K562 (cell line): ENCODE data around the gene PCNX3. TPM values are rescaled to one million over a fixed set of nuclear protein-coding genes. Genes with fewer than 3 reads are reported as not detected.
A peak's percentile ranks its signal among the peaks of the same experiment; 100 is the strongest.

Experiments used
- ARID3A ChIP-seq: IDR thresholded peaks from 2 replicates; pipeline ENCODE4 v1.6.1; 2012; ENCODE audit warnings: low read depth, low read length, improper control_type of control experiment, borderline replicate concordance
- CBX8 ChIP-seq: fragments of 200-600 bp; sonication (generic); IDR thresholded peaks from 2 replicates; pipeline ENCODE4 v1.6.1; 2012; ENCODE audit warnings: borderline replicate concordance, mixed run types, low read depth, mild to moderate bottlenecking, moderate library complexity, mixed read lengths, low read length, control low read depth, inconsistent platforms; ENCODE audit not compliant: poor library complexity, severe bottlenecking; ENCODE audit errors: extremely low read depth
- CREB3 ChIP-seq: fragments of 450-650 bp; conservative IDR thresholded peaks from 2 replicates; pipeline ENCODE4 v1.6.1; 2016; ENCODE audit warnings: missing genetic modification characterization, low read depth, mild to moderate bottlenecking, missing compliant biosample characterization, moderate library complexity
- DDX20 ChIP-seq: fragments of 450-650 bp; IDR thresholded peaks from 2 replicates; pipeline ENCODE4 v1.6.1; 2016; ENCODE audit warnings: missing genetic modification characterization, low read depth, mild to moderate bottlenecking, missing compliant biosample characterization, moderate library complexity
- E2F5 ChIP-seq: sonication (generic); formaldehyde crosslinking; IDR thresholded peaks from 2 replicates; pipeline ENCODE4 v1.8.0; 2022; ENCODE audit warnings: mild to moderate bottlenecking, missing genetic modification reagents
- ESRRA ChIP-seq: fragments of 450-650 bp; IDR thresholded peaks from 2 replicates; pipeline ENCODE4 v1.6.1; 2014; ENCODE audit warnings: low read depth, mild to moderate bottlenecking, moderate library complexity, borderline replicate concordance
- FOXP1 ChIP-seq: sonication (generic); formaldehyde crosslinking; IDR thresholded peaks from 2 replicates; pipeline ENCODE4 v1.8.0; 2022; ENCODE audit warnings: mild to moderate bottlenecking, missing genetic modification reagents
- HCFC1 ChIP-seq: IDR thresholded peaks from 2 replicates; pipeline ENCODE4 v1.6.1; 2012; ENCODE audit warnings: low read depth, low read length, improper control_type of control experiment
- KDM4B ChIP-seq, 2 experiments: fragments of 450-650 bp in 1 of 2; sonication (generic) in 1 of 2; IDR thresholded peaks; 2 replicates each; pipeline ENCODE4 v1.6.1; 2016 to 2017; ENCODE audit warnings: borderline replicate concordance in 2 of 2, antibody characterized with exemption in 1 of 2, low read depth in 1 of 2, mild to moderate bottlenecking in 1 of 2
- MAX ChIP-seq: sonication (generic); formaldehyde crosslinking; IDR thresholded peaks from 2 replicates; pipeline ENCODE4 v1.9.0; 2022; ENCODE audit warnings: mild to moderate bottlenecking, missing genetic modification reagents
- MYBL2 ChIP-seq, 2 experiments: fragments of 450-650 bp in 1 of 2; sonication (generic) in 1 of 2; formaldehyde crosslinking in 1 of 2; IDR thresholded peaks; 2 replicates each; pipeline versions ENCODE4 v1.6.1 to v1.8.1; 2017 to 2022; ENCODE audit warnings: borderline replicate concordance in 1 of 2, inconsistent platforms in 1 of 2, low read depth in 1 of 2, mild to moderate bottlenecking in 1 of 2, missing genetic modification reagents in 1 of 2, moderate library complexity in 1 of 2
- NBN ChIP-seq: fragments of 450-650 bp; IDR thresholded peaks from 2 replicates; pipeline ENCODE4 v1.6.1; 2016; ENCODE audit warnings: low read depth, mild to moderate bottlenecking
- SIN3A ChIP-seq, 2 experiments: fragments of 150-350 bp in 1 of 2; IDR thresholded peaks; 2 replicates each; pipeline ENCODE4 v1.6.1; 2011 to 2016; ENCODE audit warnings: borderline replicate concordance in 2 of 2, low read depth in 2 of 2, low read length in 2 of 2, mild to moderate bottlenecking in 2 of 2, moderate library complexity in 2 of 2; ENCODE audit not compliant: control insufficient read depth in 1 of 2
- SNIP1 ChIP-seq: fragments of 450-650 bp; IDR thresholded peaks from 2 replicates; pipeline ENCODE4 v1.7.1; 2017; ENCODE audit warnings: low read depth, mild to moderate bottlenecking
- SRF ChIP-seq, 2 experiments: fragments of 250-450, 450-650 bp in 1 of 2; sonication (Bioruptor Pico) in 1 of 2; sonication (generic) in 1 of 2; formaldehyde crosslinking; IDR thresholded peaks; 2 replicates each; pipeline versions ENCODE4 v1.5.0 to v1.5.1; 2020 to 2022; ENCODE audit warnings: mild to moderate bottlenecking in 1 of 2, missing genetic modification reagents in 1 of 2
- ZNF124 ChIP-seq: sonication (generic); formaldehyde crosslinking; IDR thresholded peaks from 2 replicates; pipeline ENCODE4 v1.8.1; 2022; ENCODE audit warnings: missing genetic modification reagents
- ZNF41 ChIP-seq: fragments of 250-450 bp; sonication (Bioruptor Pico); conservative IDR thresholded peaks from 2 replicates; pipeline ENCODE4 v1.4.0; 2020; ENCODE audit warnings: mild to moderate bottlenecking
- ZNF740 ChIP-seq, 3 experiments: fragments of 200-800 bp in 1 of 3; sonication (Bioruptor generic) in 1 of 3; sonication (generic) in 1 of 3; formaldehyde crosslinking in 1 of 3; IDR thresholded peaks; 2 replicates each; pipeline versions ENCODE4 v1.6.1 to v1.8.0; 2016 to 2022; ENCODE audit warnings: mild to moderate bottlenecking in 2 of 3, missing compliant biosample characterization in 2 of 3, missing genetic modification characterization in 2 of 3, missing genetic modification reagents in 1 of 3
- ZNF778 ChIP-seq: fragments of 450-650 bp; formaldehyde crosslinking; IDR thresholded peaks from 2 replicates; pipeline ENCODE4 v1.4.0; 2020; ENCODE audit warnings: mild to moderate bottlenecking, moderate library complexity
- polyA plus RNA-seq, 8 experiments: library from polyadenylated mRNA; depleted of rRNA in 4 of 8; stranded (reverse) in 5 of 8; unstranded in 3 of 8; fragments of >200 nt; fragmentation: Nextera tagmentation in 2 of 8; fragmentation: Illumina TruSeq in 1 of 8; extraction: Ambion mirVana in 2 of 8; extraction: Trizol in 1 of 8; gene quantifications; 2 replicates each; pipeline versions ENCODE4 v1.2.1 to v1.2.3, GENCODE V29; 2011 to 2014; ENCODE audit warnings: inconsistent platforms in 1 of 8, missing spikeins in 1 of 8
- total RNA-seq, 7 experiments: library from RNA; depleted of rRNA in 6 of 7; stranded (reverse); fragments of >200 nt in 6 of 7; fragmentation: Illumina TruSeq in 2 of 7; extraction: Trizol in 2 of 7; gene quantifications; 2 replicates each; pipeline versions ENCODE4 v1.2.1 to v1.2.3, GENCODE V29; 2011 to 2021; ENCODE audit warnings: low replicate concordance in 1 of 7

PCNX3 gene
- total and polyA plus RNA-seq, 9 of the 15 experiments (the other 6 are each of a cell fraction or from before 2014, with no cell fraction given), result 0.11 to 47.8 (median 12.8) TPM

- TF ChIP-seq MYBL2 (IDR thresholded peaks at IDR 0.05; ENCODE audit: low read depth), result no peak
- TF ChIP-seq MYBL2 (CRISPR knock-in tag; IDR thresholded peaks at IDR 0.05; ENCODE audit: borderline replicate concordance), result no peak
- peak; percentile 94 for TF ChIP-seq HCFC1
- no peak for TF ChIP-seq SNIP1
- no peak for TF ChIP-seq ZNF124
- no peak for TF ChIP-seq E2F5
- TF ChIP-seq CREB3 (tag), result no peak
- no peak for TF ChIP-seq ZNF740 (CRISPR knock-in tag; IDR thresholded peaks at IDR 0.05)
- TF ChIP-seq ZNF740 (tag; IDR thresholded peaks at IDR 0.05), result no peak
- TF ChIP-seq SRF (CRISPR knock-in tag; IDR thresholded peaks at IDR 0.05), result peak in 1 of 2 experiments; percentile 5; a peak in 2 of 4 replicates
- no peak for TF ChIP-seq ARID3A
- peak; percentile 64 for TF ChIP-seq ESRRA
- TF ChIP-seq SIN3A (IDR thresholded peaks at IDR 0.05; ENCODE audit: borderline replicate concordance in 2 of 2, control insufficient read depth in 1 of 2, low read depth in 2 of 2, low read length in 2 of 2), result peak; percentile 95 to 98
- peak; percentile 19 for TF ChIP-seq FOXP1
- TF ChIP-seq MAX (CRISPR knock-in tag), result peak; percentile 88
- TF ChIP-seq NBN, result peak; percentile 86
- no peak for TF ChIP-seq ZNF41 (CRISPR knock-in tag)
- TF ChIP-seq ZNF778 (CRISPR knock-in tag), result no peak
- peak in 1 of 2 experiments; percentile 82; a peak in 1 of 4 replicates for TF ChIP-seq KDM4B (IDR thresholded peaks at IDR 0.05; ENCODE audit: borderline replicate concordance in 2 of 2, low read depth in 1 of 2)
- no peak for TF ChIP-seq CBX8
- no peak for TF ChIP-seq DDX20 (tag)
Observed at GRCh38 chr11:65569973-65570918, 45.3 kb upstream of the PCNX3 start, which contains the start of gene ZNRD2 (continued).
